ENCODE data around the gene CNTROB. TPM values are rescaled to one million over a fixed set of nuclear protein-coding genes. Genes with fewer than 3 reads are reported as not detected.
A peak's percentile ranks its signal among the peaks of the same experiment; 100 is the strongest.

The CNTROB gene
- total and polyA plus RNA-seq, 2 of the 4 experiments (the other 2 are of a cell fraction): 12.7 to 26.4 TPM

GRCh38 chr17:7903154-7904103 is 28.6 kb upstream of the CNTROB start:
- no peaks in the 10 kb centered on the region for H3K9me1 ChIP-seq (ENCODE audit: insufficient read depth, low read length)
- no peak overlapping the region for H3K18ac ChIP-seq (ENCODE audit: low read depth, low read length)
- H4K20me1 ChIP-seq (ENCODE audit: insufficient read depth, low read length): no peaks in the 10 kb centered on the region
- no peak overlapping the region for H3K9ac ChIP-seq (ENCODE audit: low read depth, low read length)
- H3K4ac ChIP-seq (ENCODE audit: low read depth, low read length): no peak overlapping the region
- BruUV-seq (replicated peaks): TSS peak; percentile 38
- no peak overlapping the region for H4K8ac ChIP-seq (ENCODE audit: low read depth in 2 of 2, low read length in 2 of 2)
- in situ Hi-C loops (cut with MboI; ENCODE audit: low sequenced_read_pairs) (no loop called here), dilution Hi-C loops (cut with HindIII; ENCODE audit: low sequenced_read_pairs, unreplicated experiment) (no loop called here), intact Hi-C loops (cut with micrococcal nuclease) (no loop called here)
- no peak overlapping the region for H2BK15ac ChIP-seq (ENCODE audit: low read depth, low read length)
- no peak overlapping the region for H2BK20ac ChIP-seq (ENCODE audit: low read depth, low read length)
- CTCF ChIA-PET: interaction anchor here (1.3 kb wide), 1 partner anchor 87 kb away, joined by 10 read pairs; no protein-coding TSS in a partner anchor
- ATAC-seq (ENCODE audit: low read depth): no peak
- H3K4me1 ChIP-seq (ENCODE audit: control insufficient read depth, insufficient read depth, low read length): no peaks in the 10 kb centered on the region
- no peaks in the 10 kb centered on the region for H3K27me3 ChIP-seq (ENCODE audit: control insufficient read depth, insufficient read depth, low read length)
- no peak overlapping the region for H2AFZ ChIP-seq (replicated peaks; ENCODE audit: low read length, poor library complexity)
- H3K4me3 ChIP-seq (ENCODE audit: insufficient read depth, low read depth, low read length): no peak overlapping the region
- WGBS, 2 experiments (ENCODE audit: extremely low coverage in 2 of 2, insufficient read length in 1 of 2): 71% methylated on average over 9 of the region's 22 CpGs; no CpG with 5 or more reads in 1 of the 2 experiments
- no peak overlapping the region for H2AK9ac ChIP-seq (replicated peaks; ENCODE audit: low read depth, low read length, poor library complexity)
- H3K79me1 ChIP-seq (ENCODE audit: low read depth in 1 of 2, low read length in 2 of 2): peaks cover 0 to 8% of the 10 kb centered on the region in 2 experiments; a peak in 2 of 4 replicates
- DNase-seq: no peak
- H3K27ac ChIP-seq (ENCODE audit: insufficient read depth, low read length): no peak overlapping the region
- H3K23ac ChIP-seq (ENCODE audit: low read depth, low read length): no peak overlapping the region
- H4K5ac ChIP-seq (ENCODE audit: low read depth, low read length): no peak overlapping the region
- POLR2A ChIA-PET (ENCODE audit: unreplicated experiment): no interaction called here
- no peak overlapping the region for H4K91ac ChIP-seq (ENCODE audit: insufficient read depth, low read depth, low read length)
- H2AK5ac ChIP-seq (ENCODE audit: low read depth, low read length): no peak overlapping the region
- H2BK120ac ChIP-seq (ENCODE audit: low read depth, low read length): no peak overlapping the region
- TF ChIP-seq BHLHE40 (IDR thresholded peaks at IDR 0.05; ENCODE audit: low read depth, low read length) (no peak), SMC3 (IDR thresholded peaks at IDR 0.05; ENCODE audit: low read depth, low read length) (no peak), MAZ (IDR thresholded peaks at IDR 0.05; ENCODE audit: borderline replicate concordance, low read depth, low read length) (no peak), CEBPB (IDR thresholded peaks at IDR 0.05; ENCODE audit: low read depth, low read length) (no peak), USF2 (IDR thresholded peaks at IDR 0.05; ENCODE audit: low read depth, low read length) (no peak)
- H3K9me3 ChIP-seq (ENCODE audit: control insufficient read depth, insufficient read depth, low read length): no peaks in the 10 kb centered on the region
- no peak overlapping the region for H3K14ac ChIP-seq (replicated peaks; ENCODE audit: low read depth, low read length)
- no peak overlapping the region for H3K56ac ChIP-seq (ENCODE audit: extremely low read depth, insufficient read depth, low read length)
- no peak overlapping the region for H2BK5ac ChIP-seq (ENCODE audit: low read depth, low read length, poor library complexity, severe bottlenecking)
- peaks cover 92% of the 10 kb centered on the region for H3K36me3 ChIP-seq (ENCODE audit: control insufficient read depth, insufficient read depth, low read length)
- no peak overlapping the region for H3K4me2 ChIP-seq (ENCODE audit: low read depth, low read length)
